Measurements from ENCODE around the gene PER3.

The PER3 gene

DNA sequence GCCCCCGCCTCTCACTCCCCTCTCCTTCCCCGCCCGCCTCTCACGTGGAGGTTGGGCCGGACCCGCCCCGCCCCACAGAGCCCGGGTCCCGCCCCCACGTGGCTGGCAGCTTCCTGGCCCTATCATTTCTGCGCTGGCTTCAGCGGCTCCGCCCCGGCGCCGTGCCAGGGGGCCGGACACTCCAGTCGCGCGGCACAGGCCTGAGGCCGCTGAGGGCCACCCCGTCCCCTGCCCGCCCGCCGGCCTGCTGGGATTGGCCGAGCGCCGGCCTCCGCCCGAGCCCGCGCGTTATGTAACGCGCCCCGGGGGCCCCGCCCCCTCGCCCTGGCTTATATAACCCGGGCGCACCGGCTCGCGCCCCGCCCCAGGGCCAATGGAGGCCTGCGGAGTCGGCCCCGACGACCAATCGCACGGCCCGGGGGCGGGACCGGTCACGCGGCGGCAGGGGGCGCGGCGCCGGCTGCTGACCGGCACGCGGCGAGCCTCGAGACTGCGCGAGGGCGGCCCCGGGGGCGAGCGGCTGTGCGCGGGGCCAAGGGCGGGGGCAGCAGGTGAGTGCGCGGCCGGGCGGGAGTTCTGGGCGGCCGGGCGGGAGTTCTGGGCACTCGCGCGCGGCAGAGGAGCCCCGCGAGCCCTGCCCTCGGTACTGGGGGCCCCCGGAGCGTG, at the start of gene PER3:
TSS of gene PER3 (plus strand) at position 466 of the 666 bp plus-strand sequence. CDS start 587 bp downstream, outside the sequence.
- peak; percentile 88 for DNase-seq (ENCODE audit: low spot score)

DNA sequence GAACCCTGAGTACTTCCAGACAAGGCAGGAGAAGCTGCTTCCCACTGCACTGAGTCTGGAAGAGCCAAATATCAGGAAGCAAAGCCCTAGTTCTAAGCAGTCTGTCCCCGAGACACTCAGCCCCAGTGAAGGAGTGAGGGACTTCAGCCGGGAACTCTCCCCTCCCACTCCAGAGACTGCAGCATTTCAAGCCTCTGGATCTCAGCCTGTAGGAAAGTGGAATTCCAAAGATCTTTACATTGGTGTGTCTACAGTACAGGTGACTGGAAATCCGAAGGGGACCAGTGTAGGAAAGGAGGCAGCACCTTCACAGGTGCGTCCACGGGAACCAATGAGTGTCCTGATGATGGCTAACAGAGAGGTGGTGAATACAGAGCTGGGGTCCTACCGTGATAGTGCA, 46.0 kb upstream of the PER3 start:
- DNase-seq (ENCODE audit: low spot score): no peak

DNA sequence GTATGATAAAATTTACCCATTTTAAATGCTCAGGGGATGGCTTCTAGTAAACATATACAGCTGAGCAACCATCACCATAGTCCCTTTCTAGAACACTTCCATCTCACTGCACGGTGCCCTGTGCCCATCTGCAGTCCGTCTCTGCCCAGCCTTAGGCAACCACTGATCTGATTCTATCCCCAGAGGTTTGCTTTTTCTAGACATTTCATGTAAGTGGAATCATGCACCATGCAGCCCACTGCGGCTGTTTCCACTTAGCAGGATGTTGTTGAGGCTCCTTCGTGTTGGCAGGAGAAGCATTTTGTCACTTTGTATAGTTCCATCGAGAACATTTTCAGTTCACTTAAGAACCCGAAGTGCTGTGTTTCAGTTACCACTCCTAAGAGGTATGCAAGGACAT, 40.7 kb upstream of the PER3 start:
- DNase-seq (ENCODE audit: low spot score): no peak

DNA sequence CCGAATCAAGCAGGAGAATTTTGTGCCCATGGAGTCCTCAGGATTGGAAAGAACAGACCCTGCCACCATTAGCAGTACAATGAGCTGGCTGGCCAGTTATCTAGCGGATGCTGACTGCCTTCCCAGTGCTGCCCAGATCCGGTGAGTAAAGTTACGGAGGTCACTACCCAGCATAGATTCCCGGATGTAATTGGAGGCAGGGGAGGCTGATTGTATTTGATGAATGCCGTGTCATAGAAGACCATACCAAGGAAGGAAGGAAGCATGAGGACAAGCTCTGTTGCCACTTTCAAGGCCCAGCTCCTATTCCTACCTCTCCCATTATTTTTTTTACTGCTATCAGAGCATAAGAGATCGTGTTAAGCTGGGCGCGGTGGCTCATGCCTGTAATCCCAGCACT, 39.2 kb upstream of the PER3 start:
- DNase-seq (ENCODE audit: low spot score): no peak

DNA sequence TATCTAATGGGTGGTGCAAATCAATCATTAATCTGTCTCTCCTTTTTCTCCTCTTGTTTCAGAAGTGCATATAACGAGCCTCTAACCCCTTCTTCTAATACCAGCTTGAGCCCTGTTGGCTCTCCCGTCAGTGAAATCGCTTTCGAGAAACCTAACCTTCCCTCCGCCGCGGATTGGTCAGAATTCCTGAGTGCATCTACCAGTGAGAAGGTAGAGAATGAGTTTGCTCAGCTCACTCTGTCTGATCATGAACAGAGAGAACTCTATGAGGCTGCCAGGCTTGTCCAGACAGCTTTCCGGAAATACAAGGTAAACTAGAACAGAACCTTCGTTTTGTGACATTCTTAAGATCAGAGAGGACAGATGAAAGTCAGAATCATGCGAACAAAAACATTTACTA, 38.3 kb upstream of the PER3 start:
- no peak for DNase-seq (ENCODE audit: low spot score)

DNA sequence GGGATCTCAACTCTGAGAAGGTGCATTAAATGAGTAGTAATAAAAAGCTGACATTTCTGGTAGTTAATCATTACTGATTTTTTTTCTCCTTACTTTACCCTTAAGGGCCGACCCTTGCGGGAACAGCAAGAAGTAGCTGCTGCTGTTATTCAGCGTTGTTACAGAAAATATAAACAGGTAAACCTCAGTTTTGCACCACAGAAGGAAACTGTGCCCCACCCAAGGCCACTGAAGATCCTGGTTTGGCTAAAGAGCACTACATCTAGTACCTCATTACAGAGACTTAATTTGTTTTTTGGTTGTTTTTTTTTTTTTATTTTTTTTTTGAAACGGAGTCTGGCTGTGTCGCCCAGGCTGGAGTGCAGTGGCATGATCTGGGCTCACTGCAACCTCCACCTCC, 36.5 kb upstream of the PER3 start:
- no peak for DNase-seq (ENCODE audit: low spot score)

DNA sequence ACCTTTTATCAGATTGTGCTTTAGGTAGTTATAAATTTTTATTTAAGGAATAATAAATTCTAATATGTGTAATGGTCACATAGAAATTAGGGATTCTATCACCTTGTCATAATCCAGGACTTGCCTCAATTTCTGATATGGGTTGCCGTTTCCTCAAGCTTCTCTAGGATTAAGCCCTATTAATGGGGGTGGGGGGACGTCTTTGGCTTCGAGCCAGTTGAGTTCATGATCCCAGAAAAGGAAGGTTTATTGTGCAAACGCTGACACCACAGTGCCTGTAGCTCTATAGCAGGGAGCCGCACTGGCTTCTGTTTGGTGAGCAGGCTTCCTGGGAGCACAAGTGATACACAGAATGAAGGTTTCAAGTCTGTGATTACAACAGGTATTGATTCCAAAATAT, 35.0 kb upstream of the PER3 start:
- no peak for DNase-seq (ENCODE audit: low spot score)

DNA sequence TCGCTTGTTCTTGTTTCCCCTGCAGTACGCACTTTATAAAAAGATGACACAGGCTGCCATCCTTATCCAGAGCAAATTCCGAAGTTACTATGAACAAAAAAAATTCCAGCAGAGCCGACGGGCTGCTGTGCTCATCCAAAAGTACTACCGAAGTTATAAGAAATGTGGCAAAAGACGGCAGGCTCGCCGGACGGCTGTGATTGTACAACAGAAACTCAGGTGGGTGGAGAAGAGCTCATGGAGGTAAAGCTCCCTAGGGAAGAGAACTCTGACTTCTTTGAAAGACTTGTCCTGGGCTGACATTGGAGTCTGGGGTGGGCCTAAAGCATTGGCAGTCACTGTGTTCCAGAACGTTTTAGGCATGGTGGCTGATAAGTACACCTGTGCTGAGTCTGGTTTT, 32.9 kb upstream of the PER3 start:
- DNase-seq (ENCODE audit: low spot score): no peak

DNA sequence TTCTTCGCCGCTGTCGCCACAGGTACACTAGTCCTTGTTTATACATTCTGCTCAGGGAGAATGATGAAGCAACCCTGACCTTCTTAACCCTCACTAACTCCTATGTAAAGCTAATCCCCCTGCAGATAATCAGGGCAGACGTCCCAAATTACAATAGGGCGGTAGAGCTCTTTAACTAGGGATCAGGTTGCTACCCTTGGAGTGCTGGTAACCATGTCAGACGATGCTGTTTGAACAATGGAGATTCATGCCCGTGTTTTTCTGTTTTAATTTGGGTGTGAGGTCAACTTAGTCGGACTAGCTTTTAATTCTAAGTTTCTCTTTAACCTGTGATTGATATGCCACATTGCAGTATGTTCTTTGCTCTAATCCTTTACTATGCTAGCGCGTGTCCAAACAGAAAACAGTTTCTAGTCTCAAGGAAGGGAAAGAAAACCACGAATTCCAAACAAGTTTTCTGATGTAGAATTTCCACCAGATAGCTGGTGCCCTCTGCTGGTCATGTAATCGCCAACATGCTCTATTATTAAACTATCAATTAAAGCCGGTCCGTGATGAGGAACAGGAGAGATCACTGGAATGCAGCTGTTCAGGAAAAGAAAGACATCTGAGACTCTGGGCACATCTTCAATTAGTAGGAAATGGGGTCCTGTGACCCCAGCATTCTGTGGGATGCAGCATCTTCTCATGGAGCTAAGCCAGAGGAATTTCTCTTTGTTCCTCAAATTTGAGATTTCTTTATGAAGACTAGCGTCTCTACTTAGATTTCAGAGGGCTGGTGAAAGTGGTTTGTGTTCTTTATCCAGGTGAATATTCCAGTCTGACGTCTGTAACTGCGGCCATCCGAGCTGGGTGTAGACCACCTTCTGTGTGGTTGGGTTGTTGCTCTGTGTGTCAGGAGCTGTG, 31.3 kb upstream of the PER3 start:
- DNase-seq (ENCODE audit: low spot score): peak; percentile 42

DNA sequence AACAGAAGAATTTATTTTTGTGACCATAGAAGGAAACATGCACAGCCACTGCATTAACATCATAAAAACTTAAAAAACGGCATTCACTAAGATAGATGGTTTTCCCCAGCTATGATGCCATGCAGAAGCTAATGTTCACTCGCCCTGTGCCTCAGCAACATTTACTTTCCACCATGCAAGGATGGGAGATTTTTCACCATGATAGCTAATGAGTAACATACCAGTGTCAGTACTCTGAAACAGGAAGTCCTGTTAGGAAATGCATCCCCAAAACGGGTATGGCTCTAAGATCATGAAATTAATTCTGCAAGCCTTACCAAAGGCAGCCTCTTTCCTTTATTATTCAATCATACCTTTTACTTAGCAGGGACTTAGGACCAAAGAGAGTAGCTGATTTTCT, 30.4 kb upstream of the PER3 start:
- no peak for DNase-seq (ENCODE audit: low spot score)

DNA sequence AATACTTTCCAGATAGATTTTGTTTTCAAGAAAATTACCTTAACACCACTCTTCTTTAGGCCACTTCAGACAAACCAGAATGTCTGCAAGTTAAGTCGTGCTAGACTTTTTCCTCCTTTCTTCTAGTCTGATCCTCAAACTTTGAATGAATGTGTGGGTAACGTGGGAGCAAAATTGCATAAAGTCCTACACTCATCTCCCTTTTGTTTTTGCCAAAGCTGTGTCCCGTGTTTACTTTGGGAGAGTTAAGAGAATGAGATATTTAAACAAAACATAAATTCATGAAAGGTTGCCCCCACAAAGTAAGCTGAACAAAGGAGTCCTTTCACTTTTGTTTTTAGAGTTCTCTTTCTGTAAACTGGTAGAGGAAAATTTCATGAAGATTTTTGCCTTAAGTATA, 29.9 kb upstream of the PER3 start:
- DNase-seq (ENCODE audit: low spot score): no peak

DNA sequence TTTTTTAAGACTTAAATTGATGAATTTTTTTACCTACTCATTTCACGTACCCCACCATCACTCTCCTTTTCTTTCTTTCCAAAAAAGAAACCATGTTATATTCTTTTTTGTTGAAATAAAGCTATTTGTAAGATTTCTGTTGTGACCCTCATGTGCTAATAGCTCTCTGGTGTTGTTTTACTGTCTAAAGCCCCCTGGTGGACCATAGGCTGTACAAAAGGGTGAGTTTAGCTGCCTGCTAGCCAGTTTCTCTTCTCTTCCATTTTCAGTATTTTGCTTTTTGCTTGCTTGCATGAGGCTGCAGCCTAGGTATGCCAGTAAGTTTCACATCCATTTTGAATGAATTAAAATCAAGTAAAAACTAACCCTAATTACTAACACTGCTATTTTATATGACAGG, 28.6 kb upstream of the PER3 start:
- DNase-seq (ENCODE audit: low spot score): no peak

DNA sequence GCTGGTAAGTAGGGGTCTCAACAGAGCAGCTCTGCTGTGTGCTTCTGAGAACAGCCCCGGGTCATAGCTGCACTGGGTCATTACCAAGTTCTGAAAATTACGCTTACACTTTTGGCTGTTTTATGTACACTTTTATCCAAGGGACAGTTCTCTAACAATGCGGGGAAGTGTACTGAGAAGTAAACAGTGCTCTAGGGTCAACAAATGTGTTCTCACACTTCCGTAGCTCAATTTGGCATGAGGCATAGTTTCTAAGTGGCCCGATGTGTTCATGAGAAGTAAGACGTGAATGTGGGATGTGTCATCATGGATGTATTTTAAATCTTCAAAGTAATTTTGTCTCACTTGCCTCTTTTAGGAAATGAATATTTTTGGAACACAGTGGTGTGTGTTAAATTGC, 23.8 kb upstream of the PER3 start:
- no peak for DNase-seq (ENCODE audit: low spot score)

DNA sequence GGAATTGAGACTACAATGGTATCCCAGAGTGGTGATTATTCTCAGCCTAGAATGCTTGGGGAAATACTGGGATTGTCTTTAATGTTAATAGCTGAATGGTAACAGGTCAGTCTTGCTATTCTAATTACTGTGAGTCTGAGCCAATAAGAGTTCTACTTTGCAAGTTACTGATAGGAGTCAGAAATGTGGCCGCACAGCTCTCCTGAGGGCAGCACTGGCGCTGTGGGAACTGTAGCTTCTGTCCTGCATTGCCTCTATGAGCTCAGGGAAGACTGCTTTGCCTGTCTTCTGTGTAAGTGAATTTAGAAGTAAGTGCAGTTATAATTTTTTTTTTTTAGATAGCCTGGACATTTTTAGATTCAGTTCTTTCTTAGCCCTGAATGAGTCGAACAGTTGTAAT, 23.0 kb upstream of the PER3 start:
- no peak for DNase-seq (ENCODE audit: low spot score)

DNA sequence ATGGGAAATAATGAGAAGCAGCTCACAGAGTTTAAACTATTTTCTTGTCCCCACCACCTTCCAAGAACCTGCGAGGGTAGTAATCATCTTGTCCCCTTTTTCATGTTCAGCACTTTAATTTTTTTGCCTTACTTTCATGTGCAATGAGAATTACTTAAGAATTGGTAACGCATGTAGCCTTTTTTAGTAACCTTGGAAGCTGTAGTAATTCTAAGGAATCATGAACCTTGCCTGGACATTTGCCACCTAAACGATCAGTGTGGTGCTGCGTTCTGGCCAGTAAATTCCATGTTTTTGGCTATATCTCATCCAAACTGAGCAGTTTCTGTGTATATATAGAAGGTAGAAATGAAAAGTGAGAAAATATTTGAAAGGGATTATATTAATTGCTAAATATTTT, 16.9 kb upstream of the PER3 start:
- no peak for DNase-seq (ENCODE audit: low spot score)

DNA sequence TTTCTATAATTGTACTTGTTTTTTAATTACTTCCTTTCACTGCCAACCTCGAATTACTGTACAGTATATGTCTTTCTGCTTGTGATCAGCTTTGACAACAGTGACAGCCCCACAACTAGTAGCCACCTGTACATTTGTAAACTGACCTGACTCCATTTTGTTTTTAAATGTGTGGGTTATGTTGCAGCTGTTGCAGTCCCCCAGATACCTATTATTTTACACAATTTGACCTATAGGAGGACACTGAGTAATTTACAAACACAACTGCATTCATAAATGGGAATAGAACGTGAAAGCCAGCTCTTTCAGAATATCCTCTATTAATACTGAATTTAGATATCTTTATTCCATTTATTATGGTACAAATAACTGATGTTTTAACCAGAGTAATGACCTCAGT, 15.5 kb upstream of the PER3 start:
- DNase-seq (ENCODE audit: low spot score): no peak

DNA sequence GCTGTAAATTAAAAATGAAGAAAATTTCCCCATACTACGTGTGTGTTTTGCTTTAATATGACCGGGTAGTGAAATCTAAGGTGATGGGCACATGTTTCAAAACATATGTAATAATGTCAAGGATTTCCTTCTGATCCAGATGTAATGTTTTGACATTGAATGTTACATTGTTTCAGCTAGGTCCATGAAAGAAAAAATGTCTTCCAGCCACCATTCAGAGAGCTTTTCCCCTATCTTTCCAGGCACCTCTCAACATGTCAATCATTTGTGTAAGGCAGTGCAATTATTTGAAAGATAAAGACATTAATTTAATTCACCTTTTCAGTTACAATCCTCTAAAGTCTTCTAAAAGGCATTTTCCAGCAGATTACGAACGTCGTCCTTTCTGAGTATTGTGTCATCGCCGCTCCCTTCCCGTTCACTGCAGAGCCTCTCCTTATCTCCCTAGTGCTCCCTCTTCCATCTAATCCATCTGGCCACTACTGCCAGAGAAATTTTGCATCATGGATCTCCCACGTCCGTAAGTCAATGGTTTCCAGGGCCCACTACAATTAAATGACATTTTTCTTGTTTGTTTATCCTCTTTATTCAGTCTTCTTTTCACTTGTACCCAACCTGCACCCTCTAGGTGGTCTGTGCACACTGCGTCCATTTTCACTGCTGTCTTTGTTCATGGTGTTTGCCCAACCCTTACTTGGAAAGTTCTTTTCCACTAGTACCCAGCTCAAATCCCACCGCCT, 14.2 kb upstream of the PER3 start:
- DNase-seq (ENCODE audit: low spot score): no peak

DNA sequence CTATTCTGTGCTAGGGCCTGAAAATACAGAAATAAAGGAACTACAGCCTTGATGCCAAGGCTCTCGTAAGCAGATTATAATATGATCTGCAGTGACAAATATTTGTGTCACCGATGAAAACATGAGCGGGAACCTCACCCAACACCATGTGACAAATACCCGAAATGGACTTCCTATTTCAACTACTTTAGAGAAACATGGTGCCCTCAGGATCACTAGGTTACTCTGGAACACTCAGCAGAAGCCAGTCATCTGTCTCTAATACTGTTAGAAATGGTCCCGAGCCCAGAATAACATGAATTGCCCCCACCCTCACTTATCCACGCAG, 13.5 kb upstream of the PER3 start:
- DNase-seq (ENCODE audit: low spot score): no peak

DNA sequence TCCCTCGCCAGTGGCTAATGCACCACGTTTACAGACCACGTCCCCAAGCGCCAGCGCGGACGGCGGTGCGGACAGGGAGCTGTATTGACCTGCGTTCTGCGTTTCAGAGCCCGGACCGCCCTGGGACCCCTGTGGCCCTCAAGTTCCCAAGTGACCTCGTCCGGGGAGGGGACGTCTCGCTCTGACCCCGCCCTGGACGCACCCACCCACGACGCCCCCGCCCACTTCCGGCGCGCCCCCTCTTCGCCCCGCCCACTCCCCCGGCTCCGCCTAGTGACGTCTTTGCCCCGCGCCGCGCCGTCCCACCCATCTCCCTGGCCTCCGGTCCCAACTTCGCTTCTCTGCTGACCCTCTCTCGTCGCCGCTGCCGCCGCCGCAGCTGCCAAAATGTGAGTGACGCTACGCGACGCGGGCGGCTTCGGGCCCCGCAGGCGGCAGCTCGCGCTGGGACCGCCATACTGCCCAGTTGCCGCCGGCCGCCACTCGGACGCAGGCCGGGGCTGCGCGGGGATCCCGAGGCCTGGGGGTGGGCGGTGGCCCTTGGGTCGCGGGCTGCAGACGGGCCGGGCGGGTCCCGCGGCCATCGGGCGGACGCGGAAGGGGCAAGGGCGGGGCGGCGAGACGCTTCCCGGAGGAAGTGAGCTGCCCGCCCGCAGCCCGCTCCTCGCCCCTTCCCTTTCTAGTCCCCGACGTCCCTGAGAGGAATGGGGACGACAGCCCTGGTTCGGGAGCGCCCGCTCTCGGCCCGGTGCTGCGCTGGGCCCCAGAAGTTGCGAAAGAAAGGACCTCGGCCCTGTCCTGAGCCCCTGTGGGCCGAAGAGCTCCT, 12.9 kb upstream of the PER3 start, which contains the start of gene VAMP3:
TSS of gene VAMP3 (plus strand) at position 300 of the 826 bp plus-strand sequence. CDS start at position 388, 88 bp downstream.
- DNase-seq (ENCODE audit: low spot score): peak; percentile 82

DNA sequence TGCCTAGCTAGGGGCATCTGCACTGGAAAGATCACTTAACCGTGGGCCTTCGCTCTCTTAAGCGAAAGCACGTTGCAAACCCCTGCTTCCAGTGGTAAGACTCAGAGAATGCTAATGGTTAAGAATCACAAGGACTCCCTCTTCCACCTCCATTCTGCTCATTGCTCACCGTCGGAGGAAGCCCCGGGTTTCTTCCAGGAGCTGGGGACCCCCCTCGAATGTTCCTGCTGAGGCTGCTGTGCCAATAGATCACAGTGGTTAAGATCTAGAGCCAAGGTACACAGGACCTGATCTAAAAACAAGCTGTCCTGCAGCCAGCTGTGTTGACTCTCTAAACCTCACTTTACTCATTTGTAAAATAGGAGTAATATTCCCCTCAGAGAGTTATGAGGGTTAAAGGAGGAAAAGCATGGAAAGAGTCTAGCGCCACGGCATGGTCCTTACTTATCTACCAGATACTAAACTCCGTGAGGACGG, 12.2 kb upstream of the PER3 start:
- DNase-seq (ENCODE audit: low spot score): no peak

DNA sequence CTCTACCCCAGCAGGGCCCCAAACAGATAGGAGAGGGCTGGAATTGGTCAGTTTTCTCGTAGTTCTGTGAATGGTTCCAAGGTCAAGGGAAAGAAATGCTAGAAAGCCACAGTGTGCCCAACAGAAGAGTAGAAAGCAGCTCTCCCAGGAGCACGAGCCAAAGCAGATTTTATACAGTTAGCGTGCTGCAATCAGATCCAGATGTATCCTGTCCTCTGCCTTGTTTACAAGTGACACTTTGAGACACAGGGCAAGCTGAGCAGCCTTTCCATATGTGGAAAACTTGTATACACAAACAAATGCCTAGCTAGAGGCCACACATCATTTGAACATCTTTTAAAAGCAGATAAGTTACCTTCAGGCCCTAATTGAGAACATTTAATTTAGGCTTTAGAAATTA, 6.5 kb upstream of the PER3 start:
- no peak for DNase-seq (ENCODE audit: low spot score)

DNA sequence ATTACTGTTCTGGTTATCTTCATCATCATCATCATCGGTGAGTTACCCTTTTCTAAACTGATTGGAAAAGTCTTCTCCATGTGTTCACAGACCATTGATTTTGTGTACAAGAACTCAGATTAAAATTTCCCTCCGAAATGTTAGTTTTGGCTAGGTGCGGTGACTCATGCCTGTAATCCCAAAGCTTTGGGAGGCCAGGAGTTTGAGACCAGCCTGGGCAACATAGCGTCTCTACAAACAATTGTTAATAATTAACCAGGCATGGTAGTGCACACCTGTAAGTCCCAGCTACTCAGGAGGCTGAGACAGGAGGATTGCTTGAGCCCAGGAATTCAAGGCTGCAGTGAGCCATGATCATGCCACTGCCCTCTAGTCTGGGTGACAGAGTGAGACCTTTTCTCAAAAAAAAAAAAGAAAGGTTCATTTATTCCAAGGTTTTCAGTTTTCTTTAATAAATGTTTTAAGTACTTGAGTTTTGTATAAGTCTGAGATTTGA, 5.9 kb upstream of the PER3 start:
- no peak for DNase-seq (ENCODE audit: low spot score)

Measured in CD4-positive, alpha-beta T cell treated with Interleukin-6 at 100 ng/mL for 8 hours (primary cell).